Stimulated activated CD4-positive, alpha-beta T cell treated with anti-CD3 and anti-CD28 coated beads, Interleukin-1b, Interleukin-23, amount 100 ng/mL, for 1 hour (primary cell): ENCODE results near the gene WDR90.
"Not testable (repeated sequence)": the region's sequence is repeated elsewhere in the genome, so short reads cannot be mapped to it uniquely, and the experiment has no call there.

Experiments used
- DNase-seq, 2 donors: peaks; one replicate each; pipeline ENCODE4 v3.0.0-alpha.2; 2020; ENCODE audit warnings: low read depth in 2 of 2

Gene WDR90

GRCh38 chr16:708019-708418 is 58.9 kb downstream of the WDR90 start:
- no peak for DNase-seq

GRCh38 chr16:708959-709358 is 59.8 kb downstream of the WDR90 start:
- no peak for DNase-seq

GRCh38 chr16:709566-710499 is 60.7 kb downstream of the WDR90 start:
- no peak for DNase-seq

DNA sequence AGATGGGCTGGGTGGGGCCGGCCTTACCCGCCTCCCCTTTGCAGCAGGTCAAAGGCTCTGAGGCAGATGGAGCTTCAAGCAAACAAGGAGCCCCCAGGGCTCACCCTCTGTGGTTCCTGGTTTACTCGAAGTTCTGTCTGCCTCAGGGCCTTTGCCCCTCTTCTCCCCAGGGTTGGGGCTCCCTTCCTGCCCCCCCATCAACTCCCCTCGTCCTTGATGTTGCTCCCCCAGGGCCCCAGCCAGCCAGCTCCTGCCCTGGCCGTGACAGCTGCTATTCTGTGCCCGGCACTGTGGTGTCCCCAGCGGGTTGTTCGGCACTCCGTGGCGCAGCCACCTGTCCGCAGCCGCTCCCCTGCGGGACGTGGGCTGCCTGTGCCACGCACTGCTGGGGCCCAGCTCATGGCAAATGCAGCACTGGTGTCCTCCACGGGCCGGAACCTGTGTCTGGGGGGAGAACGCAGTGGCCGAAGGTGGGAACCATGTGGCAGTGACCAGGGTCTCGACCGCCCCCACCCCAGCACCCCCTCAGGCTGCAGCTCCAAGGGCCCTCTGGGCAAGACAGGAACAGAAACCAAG is 61.4 kb downstream of the WDR90 start:
- no peak for DNase-seq

GRCh38 chr16:711084-711483 is 61.9 kb downstream of the WDR90 start:
- DNase-seq = no peak

DNA sequence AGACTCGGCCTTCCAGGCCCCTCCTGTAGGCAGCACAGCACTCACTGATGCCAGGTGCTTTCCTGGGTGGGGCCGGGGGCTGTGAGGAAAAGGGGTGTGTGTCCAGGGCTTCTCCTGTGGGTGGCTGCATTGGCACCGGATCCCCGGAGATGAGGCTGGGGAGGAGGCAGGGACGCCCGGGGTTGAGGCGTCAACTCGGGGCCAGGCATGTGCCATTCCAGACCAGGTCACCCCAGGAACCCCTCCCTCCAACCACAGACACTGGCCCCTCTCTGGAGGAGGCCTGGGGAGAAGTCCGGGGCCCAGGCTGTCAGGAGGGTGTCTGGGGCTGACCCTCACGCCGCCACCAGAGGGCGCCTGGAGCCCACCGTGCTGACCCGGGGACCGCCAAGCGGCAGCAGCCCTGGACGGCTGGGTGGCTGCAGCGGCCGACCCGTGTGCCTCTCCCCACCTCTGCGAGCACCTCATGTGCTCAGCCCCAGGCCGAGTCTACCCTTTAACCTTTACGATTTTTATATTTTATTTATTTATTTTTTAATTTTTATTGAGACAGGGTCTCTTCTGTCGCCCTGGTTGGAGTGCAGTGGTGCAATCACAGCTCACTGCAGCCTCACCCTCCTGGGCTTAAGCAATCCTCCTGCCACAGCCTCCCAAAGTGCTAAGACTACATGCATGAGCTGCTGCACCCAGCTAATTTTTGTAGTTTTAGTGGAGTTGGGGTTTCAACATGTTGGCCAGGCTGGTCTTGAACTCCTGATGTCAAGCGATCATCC is 62.6 kb downstream of the WDR90 start:
- peak in 1 of 2 donors; percentile 74 for DNase-seq

DNA sequence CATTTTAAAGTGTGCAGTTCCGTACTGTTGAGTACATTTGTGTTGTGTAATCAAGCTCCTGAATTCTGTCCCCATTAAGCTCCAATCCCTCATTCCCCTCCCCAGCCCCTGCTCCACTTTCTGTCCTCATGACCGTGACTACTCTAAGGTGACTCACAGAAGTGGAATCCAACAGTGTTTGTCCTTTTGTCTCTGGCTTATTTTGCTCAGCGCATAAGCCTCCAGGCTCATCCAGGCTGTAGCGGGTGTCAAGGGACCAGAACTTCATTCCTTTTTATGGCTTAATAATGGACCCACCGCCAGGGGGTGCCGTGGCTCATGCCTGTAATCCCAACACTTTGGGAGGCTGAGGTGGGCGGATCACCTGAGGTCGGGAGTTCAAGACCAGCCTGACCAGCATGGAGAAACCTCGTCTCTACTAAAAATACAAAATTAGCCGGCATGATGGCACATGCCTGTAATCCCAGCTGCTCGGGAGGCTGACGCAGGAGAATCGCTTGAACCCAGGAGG is 63.6 kb downstream of the WDR90 start:
- not testable (repeated sequence) for DNase-seq

GRCh38 chr16:714079-714478 is 64.9 kb downstream of the WDR90 start:
- DNase-seq = no peak

DNA sequence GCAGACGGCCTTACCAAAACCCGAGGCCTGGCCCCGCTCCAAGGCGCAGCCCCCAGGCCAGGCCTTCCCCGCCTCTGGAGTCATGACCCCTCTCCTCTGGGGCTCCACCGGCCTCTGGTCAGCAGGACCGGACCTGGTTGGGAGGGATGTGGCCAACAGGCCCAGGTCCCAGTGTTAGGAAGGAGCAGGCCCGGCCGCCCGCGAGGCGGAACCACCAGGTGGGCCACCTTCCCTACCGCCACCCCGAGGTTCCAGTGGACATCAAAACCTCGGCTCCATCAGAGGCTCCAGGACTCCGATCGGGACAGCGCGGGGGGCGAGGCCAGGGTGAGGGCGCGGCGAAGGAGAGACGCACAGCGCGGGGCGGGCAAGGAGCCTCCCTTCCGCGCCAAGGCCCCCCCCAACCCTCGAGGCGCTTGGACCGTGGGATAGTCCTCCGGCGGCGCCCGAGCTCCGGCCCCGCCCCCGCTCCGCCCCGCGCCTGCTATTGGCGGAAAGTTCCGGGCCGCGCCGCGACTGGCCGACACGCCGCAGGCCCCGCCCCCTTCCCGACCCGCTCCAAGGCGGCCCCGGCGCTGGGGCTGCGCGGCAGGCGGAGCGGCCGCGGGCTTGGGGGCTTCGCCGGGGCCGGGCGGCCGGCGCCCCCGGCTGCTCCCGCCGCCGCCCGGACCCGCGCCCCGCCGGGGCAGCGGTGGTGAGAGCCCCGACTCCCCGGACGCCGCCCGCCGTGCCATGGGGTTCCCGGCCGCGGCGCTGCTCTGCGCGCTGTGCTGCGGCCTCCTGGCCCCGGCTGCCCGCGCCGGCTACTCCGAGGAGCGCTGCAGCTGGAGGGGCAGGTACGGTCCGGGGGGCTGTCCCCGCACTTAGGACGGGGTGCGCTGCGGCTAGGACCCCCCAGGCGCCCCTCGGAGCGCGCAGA is 65.7 kb downstream of the WDR90 start, which contains the start of gene METRN:
METRN (plus strand) TSS at position 561 of the 919 bp plus-strand sequence; CDS start at position 733, 172 bp downstream.
- peak; percentile 75 to 90 for DNase-seq

DNA sequence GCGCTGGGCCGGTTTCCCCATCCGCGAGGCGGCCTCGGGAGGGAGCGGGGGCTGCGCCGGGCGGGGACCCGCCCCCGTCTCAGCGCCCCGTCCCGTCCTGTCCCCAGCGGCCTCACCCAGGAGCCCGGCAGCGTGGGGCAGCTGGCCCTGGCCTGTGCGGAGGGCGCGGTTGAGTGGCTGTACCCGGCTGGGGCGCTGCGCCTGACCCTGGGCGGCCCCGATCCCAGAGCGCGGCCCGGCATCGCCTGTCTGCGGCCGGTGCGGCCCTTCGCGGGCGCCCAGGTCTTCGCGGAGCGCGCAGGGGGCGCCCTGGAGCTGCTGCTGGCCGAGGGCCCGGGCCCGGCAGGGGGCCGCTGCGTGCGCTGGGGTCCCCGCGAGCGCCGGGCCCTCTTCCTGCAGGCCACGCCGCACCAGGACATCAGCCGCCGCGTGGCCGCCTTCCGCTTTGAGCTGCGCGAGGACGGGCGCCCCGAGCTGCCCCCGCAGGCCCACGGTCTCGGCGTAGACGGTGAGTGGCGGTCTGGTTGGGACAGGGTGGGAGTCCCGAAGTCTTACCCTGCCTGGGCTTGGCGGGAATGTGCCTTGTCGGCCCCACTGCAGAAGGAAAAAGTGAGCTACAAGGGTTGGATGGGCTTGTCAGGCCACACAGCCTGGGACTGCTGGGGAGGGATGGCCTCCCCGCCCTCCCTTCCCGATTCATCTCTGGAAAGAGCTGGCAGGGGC is 66.5 kb downstream of the WDR90 start:
- no peak for DNase-seq

DNA sequence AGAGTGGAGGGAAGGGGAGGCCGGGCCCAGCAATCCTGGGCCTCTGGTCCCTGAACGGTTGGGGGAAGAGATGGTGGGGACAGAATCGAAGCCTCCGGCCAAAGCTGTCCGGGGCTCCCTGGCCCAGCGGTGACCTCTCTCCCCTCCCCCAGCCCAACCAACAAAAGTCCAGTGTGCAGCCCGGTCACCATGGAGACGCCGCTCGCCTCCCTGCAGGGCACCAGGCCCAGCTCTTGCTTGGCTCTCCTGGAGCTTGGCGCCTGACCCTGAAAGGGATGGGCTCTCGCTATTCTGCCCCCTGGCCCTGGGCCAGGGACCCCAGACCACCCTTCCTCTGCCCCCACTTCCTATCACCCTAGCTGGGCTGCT is 67.0 kb downstream of the WDR90 start:
- DNase-seq = no peak

- no peak for DNase-seq
Measured at GRCh38 chr16:716768-717325, 67.7 kb downstream of the WDR90 start.
